SU-DHL-6 (cell line): ENCODE results near the gene MFSD6.

Experiments used
- EZH2phosphoT487 ChIP-seq: fragments of 200-600 bp; sonication (generic), shearing (Covaris generic); conservative IDR thresholded peaks from 2 replicates; pipeline ENCODE4 v1.6.1; 2018; ENCODE audit warnings: mild to moderate bottlenecking, antibody characterized with exemption, low read length, moderate library complexity, mixed read lengths
- TF ChIP-seq, protein P1 (sequence below): fragments of 200-600 bp; sonication (generic); IDR thresholded peaks from one replicate; pipeline ENCODE4 v1.5.1; 2017; ENCODE audit warnings: antibody characterized with exemption, mild to moderate bottlenecking, low read length, moderate library complexity; ENCODE audit not compliant: insufficient read depth, poor library complexity, severe bottlenecking

DNA sequence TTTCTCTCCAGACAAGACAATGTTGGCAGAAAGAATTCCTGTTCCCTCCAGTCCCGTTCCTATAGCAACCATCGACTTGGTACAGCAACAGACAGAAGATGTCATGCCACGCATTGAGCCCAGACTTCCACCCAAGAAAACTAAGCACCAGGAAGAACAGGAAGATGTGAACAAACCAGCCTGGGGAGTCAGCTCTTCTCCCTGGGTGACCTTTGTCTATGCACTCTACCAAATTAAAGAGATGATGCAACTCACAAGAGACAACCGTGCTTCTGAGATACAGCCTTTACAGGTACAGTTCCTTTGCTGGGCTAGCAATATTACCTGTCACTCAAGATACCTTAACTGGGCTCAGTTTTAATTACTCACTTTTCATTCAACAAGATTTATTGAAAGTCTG is 89.3 kb downstream of the MFSD6 start:
- TF ChIP-seq, protein P1, sequence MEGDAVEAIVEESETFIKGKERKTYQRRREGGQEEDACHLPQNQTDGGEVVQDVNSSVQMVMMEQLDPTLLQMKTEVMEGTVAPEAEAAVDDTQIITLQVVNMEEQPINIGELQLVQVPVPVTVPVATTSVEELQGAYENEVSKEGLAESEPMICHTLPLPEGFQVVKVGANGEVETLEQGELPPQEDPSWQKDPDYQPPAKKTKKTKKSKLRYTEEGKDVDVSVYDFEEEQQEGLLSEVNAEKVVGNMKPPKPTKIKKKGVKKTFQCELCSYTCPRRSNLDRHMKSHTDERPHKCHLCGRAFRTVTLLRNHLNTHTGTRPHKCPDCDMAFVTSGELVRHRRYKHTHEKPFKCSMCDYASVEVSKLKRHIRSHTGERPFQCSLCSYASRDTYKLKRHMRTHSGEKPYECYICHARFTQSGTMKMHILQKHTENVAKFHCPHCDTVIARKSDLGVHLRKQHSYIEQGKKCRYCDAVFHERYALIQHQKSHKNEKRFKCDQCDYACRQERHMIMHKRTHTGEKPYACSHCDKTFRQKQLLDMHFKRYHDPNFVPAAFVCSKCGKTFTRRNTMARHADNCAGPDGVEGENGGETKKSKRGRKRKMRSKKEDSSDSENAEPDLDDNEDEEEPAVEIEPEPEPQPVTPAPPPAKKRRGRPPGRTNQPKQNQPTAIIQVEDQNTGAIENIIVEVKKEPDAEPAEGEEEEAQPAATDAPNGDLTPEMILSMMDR: no peak
- TF ChIP-seq EZH2phosphoT487: no peak
